ENCODE data around the gene ATP2B2. TPM values are rescaled to one million over a fixed set of nuclear protein-coding genes. Genes with fewer than 3 reads are reported as not detected.

ATP2B2 gene
- total and polyA plus RNA-seq, 9 of the 15 experiments (the other 6 are each of a cell fraction or from before 2014, with no cell fraction given), result 0.06 TPM; not detected in 8

GRCh38 chr3:10419637-10420232 lies 85.7 kb downstream of the ATP2B2 start (continued):
- TF ChIP-seq THRB (CRISPR knock-in tag; conservative IDR thresholded peaks at IDR 0.05), result no peak
- TF ChIP-seq ZNF583 (CRISPR knock-in tag; IDR thresholded peaks at IDR 0.05), result no peak
- TF ChIP-seq, protein P1, sequence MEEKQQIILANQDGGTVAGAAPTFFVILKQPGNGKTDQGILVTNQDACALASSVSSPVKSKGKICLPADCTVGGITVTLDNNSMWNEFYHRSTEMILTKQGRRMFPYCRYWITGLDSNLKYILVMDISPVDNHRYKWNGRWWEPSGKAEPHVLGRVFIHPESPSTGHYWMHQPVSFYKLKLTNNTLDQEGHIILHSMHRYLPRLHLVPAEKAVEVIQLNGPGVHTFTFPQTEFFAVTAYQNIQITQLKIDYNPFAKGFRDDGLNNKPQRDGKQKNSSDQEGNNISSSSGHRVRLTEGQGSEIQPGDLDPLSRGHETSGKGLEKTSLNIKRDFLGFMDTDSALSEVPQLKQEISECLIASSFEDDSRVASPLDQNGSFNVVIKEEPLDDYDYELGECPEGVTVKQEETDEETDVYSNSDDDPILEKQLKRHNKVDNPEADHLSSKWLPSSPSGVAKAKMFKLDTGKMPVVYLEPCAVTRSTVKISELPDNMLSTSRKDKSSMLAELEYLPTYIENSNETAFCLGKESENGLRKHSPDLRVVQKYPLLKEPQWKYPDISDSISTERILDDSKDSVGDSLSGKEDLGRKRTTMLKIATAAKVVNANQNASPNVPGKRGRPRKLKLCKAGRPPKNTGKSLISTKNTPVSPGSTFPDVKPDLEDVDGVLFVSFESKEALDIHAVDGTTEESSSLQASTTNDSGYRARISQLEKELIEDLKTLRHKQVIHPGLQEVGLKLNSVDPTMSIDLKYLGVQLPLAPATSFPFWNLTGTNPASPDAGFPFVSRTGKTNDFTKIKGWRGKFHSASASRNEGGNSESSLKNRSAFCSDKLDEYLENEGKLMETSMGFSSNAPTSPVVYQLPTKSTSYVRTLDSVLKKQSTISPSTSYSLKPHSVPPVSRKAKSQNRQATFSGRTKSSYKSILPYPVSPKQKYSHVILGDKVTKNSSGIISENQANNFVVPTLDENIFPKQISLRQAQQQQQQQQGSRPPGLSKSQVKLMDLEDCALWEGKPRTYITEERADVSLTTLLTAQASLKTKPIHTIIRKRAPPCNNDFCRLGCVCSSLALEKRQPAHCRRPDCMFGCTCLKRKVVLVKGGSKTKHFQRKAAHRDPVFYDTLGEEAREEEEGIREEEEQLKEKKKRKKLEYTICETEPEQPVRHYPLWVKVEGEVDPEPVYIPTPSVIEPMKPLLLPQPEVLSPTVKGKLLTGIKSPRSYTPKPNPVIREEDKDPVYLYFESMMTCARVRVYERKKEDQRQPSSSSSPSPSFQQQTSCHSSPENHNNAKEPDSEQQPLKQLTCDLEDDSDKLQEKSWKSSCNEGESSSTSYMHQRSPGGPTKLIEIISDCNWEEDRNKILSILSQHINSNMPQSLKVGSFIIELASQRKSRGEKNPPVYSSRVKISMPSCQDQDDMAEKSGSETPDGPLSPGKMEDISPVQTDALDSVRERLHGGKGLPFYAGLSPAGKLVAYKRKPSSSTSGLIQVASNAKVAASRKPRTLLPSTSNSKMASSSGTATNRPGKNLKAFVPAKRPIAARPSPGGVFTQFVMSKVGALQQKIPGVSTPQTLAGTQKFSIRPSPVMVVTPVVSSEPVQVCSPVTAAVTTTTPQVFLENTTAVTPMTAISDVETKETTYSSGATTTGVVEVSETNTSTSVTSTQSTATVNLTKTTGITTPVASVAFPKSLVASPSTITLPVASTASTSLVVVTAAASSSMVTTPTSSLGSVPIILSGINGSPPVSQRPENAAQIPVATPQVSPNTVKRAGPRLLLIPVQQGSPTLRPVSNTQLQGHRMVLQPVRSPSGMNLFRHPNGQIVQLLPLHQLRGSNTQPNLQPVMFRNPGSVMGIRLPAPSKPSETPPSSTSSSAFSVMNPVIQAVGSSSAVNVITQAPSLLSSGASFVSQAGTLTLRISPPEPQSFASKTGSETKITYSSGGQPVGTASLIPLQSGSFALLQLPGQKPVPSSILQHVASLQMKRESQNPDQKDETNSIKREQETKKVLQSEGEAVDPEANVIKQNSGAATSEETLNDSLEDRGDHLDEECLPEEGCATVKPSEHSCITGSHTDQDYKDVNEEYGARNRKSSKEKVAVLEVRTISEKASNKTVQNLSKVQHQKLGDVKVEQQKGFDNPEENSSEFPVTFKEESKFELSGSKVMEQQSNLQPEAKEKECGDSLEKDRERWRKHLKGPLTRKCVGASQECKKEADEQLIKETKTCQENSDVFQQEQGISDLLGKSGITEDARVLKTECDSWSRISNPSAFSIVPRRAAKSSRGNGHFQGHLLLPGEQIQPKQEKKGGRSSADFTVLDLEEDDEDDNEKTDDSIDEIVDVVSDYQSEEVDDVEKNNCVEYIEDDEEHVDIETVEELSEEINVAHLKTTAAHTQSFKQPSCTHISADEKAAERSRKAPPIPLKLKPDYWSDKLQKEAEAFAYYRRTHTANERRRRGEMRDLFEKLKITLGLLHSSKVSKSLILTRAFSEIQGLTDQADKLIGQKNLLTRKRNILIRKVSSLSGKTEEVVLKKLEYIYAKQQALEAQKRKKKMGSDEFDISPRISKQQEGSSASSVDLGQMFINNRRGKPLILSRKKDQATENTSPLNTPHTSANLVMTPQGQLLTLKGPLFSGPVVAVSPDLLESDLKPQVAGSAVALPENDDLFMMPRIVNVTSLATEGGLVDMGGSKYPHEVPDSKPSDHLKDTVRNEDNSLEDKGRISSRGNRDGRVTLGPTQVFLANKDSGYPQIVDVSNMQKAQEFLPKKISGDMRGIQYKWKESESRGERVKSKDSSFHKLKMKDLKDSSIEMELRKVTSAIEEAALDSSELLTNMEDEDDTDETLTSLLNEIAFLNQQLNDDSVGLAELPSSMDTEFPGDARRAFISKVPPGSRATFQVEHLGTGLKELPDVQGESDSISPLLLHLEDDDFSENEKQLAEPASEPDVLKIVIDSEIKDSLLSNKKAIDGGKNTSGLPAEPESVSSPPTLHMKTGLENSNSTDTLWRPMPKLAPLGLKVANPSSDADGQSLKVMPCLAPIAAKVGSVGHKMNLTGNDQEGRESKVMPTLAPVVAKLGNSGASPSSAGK (IDR thresholded peaks at IDR 0.05), result no peak
- TF ChIP-seq, protein P2, sequence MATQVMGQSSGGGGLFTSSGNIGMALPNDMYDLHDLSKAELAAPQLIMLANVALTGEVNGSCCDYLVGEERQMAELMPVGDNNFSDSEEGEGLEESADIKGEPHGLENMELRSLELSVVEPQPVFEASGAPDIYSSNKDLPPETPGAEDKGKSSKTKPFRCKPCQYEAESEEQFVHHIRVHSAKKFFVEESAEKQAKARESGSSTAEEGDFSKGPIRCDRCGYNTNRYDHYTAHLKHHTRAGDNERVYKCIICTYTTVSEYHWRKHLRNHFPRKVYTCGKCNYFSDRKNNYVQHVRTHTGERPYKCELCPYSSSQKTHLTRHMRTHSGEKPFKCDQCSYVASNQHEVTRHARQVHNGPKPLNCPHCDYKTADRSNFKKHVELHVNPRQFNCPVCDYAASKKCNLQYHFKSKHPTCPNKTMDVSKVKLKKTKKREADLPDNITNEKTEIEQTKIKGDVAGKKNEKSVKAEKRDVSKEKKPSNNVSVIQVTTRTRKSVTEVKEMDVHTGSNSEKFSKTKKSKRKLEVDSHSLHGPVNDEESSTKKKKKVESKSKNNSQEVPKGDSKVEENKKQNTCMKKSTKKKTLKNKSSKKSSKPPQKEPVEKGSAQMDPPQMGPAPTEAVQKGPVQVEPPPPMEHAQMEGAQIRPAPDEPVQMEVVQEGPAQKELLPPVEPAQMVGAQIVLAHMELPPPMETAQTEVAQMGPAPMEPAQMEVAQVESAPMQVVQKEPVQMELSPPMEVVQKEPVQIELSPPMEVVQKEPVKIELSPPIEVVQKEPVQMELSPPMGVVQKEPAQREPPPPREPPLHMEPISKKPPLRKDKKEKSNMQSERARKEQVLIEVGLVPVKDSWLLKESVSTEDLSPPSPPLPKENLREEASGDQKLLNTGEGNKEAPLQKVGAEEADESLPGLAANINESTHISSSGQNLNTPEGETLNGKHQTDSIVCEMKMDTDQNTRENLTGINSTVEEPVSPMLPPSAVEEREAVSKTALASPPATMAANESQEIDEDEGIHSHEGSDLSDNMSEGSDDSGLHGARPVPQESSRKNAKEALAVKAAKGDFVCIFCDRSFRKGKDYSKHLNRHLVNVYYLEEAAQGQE (IDR thresholded peaks at IDR 0.05; ENCODE audit: borderline replicate concordance), result peak; percentile 47; the same call in 1 of the 2 replicates
- TF ChIP-seq, protein P2 (CRISPR knock-in tag; IDR thresholded peaks at IDR 0.05; ENCODE audit: low read depth), result no peak
- no peak for TF ChIP-seq MTA3 (IDR thresholded peaks at IDR 0.05; ENCODE audit: borderline replicate concordance)
